KOPT-K1 (cell line): ENCODE results near the gene HADH.

Source experiments
- H3K27ac ChIP-seq: fragments of 200-600 bp; sonication (generic); 2 replicates; pipeline ENCODE4 v1.5.1; 2016; ENCODE audit warnings: antibody characterized with exemption, mild to moderate bottlenecking, low read depth, low read length; ENCODE audit not compliant: poor library complexity, severe bottlenecking
- H3K36me3 ChIP-seq: fragments of 200-600 bp; sonication (generic); 2 replicates; pipeline ENCODE4 v1.5.1; 2017; ENCODE audit warnings: antibody characterized with exemption, mild to moderate bottlenecking, low read length, moderate library complexity; ENCODE audit not compliant: insufficient read depth
- H3K9me3 ChIP-seq: fragments of 200-600 bp; sonication (generic); 2 replicates; pipeline ENCODE4 v1.5.1; 2017; ENCODE audit warnings: antibody characterized with exemption, low read length, mild to moderate bottlenecking; ENCODE audit not compliant: insufficient read depth, poor library complexity, severe bottlenecking

HADH gene

DNA sequence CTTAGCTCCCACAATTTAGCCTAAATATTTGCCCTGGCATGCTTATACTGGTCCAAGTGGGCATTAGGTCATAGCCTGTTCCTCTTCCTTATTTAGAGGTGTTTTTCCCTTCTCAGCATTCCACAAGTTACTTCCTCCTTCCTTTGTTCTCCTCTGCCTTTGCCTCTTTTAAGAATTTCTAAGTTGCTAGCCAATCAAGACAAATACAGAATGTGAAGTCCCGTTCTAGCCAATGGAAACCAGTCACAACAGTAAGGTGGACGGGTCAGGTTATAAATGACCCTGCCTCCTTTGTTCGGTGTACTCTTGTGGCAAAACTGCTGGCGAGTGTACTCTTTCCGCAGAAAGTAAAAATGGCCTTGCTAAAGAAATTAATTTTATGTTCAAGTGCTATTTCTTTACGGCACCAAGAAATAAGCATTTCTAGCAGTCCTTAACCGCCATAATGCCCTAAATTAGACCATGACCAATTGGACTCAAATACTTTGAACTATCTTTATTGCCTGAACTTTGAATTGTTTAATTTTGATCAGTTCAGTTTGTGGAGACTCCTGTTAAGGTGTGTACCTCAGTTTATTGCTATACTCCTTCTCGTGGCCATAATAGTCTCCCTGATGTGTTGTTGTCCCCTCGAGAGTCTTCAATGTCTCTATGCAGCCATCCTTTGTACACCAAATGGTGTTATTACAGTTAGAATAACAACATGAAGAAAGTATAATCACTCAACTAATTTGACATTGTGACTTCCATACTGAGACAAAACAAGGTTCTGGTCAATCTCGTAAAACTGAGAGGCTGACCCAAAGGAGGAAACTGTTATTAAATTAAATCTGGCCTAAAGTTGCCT is 1.6 kb upstream of the HADH start:
- H3K36me3 ChIP-seq, result no peaks in the 10 kb centered on the region; the same call in 1 of the 2 replicates
- no peaks in the 10 kb centered on the region for H3K9me3 ChIP-seq
- H3K27ac ChIP-seq, result no peak overlapping the region

DNA sequence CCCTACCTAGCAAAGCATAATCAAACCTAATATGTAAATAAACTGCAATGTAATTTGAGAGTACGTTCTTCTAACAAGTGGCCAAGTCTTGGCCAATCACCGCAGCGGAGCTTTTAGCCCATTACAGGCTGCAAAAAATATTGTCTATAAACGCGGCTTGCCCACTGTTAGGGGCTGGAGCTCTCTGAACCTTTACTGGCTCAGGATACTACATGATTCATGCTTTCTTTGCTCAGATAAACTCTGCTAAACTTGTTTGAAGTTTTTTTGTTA is 990 bp upstream of the HADH start:
- H3K9me3 ChIP-seq, result no peaks in the 10 kb centered on the region
- H3K36me3 ChIP-seq, result no peaks in the 10 kb centered on the region; the same call in 1 of the 2 replicates
- H3K27ac ChIP-seq, result no peak overlapping the region

DNA sequence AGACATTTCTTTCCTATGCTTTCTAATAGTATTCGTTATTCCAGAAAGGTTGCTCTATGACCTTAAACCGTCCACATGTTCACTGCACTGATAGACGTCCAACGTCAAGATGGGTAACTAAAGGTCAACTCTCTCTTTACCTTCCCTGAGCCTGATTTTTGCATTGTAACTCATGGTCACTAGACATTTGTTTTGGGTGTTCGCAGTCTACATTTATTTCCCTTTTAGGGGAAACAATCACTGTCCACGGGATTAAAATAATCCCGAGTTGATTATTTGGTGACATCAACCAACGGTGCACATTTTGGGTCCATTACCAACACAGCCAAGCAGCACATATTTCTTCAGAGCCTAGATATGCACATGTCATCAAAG is 540 bp upstream of the HADH start:
- Histone ChIP-seq H3K9me3 (no peaks in the 10 kb centered on the region), H3K36me3 (no peaks in the 10 kb centered on the region; the same call in 1 of the 2 replicates), H3K27ac (peak overlapping the region; percentile 85)

DNA sequence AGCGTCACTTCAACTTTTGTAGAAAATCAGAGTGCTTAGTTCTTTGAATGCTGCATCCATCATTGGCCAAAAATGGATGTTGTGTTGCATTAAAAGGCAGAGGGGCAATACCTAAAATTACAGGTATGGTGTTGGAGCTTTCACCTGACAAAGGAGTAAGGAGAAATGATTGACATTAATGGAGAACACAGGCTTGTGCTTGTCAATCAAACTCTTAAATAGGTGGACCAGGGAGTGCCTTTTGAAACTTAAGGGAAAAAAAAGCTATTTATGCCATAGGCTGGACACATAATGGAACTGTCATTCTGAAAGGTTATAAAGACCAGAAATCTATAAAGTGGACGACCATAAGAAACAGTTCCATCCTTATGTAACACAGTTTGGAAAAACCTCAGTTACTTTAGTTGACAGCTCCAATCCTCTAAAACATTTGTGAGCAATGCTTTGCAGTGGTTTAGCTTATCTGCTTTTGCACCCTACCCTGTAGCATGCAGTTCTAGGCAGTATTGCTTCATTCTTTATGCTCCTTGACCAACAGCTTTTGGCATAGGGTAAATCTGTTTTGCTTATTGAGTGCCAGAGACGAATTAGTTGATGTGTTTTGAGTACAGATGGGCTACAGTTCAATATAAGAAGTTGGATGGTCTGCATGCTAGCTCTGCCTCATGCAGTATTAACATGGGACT is 2.4 kb downstream of the HADH start:
- no peaks in the 10 kb centered on the region for H3K9me3 ChIP-seq
- H3K27ac ChIP-seq, result no peak overlapping the region
- H3K36me3 ChIP-seq, result peaks cover 28% of the 10 kb centered on the region

DNA sequence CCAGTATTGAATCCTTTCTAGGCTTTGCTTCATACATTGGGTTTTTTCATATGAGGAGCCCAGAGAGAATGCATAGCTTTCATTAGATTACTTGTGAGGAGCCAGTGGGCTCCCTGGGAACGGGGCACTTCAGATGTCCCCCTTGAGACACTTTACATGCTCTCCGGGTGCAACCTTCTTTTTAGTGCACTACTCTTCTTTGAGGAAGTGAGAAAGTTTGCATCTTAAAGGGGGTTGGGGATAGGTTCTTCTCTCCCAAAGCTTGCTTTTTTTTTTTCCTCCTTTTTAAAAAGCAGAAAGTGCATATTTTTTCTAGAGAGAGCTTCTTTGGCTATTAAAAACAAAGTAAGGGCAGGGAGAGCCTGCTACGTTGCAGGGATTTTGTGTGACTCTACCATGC is 4.3 kb downstream of the HADH start:
- no peak overlapping the region for H3K27ac ChIP-seq
- H3K36me3 ChIP-seq, result peaks cover 46% of the 10 kb centered on the region
- H3K9me3 ChIP-seq, result no peaks in the 10 kb centered on the region

DNA sequence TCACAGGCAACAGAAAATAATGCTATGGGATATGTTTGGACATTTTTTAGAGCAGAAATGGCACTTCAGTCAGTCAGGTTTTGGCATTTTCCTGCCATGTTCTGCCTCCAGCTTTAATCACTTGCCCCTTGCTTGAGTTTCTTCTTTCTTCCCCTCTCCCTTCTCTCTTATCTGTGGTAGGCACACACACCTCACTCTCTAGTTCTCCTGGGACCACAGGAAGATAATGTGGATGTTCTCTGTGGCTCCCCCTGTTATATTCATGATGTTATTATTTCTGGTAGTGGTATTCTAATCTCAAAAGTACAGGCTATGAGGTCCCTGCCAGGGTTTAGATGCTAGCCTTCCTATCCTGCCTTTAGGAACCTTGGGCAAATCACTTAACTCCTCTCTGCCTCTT is 5.2 kb downstream of the HADH start:
- H3K9me3 ChIP-seq, result no peaks in the 10 kb centered on the region
- peaks cover 55% of the 10 kb centered on the region for H3K36me3 ChIP-seq
- H3K27ac ChIP-seq, result no peak overlapping the region

DNA sequence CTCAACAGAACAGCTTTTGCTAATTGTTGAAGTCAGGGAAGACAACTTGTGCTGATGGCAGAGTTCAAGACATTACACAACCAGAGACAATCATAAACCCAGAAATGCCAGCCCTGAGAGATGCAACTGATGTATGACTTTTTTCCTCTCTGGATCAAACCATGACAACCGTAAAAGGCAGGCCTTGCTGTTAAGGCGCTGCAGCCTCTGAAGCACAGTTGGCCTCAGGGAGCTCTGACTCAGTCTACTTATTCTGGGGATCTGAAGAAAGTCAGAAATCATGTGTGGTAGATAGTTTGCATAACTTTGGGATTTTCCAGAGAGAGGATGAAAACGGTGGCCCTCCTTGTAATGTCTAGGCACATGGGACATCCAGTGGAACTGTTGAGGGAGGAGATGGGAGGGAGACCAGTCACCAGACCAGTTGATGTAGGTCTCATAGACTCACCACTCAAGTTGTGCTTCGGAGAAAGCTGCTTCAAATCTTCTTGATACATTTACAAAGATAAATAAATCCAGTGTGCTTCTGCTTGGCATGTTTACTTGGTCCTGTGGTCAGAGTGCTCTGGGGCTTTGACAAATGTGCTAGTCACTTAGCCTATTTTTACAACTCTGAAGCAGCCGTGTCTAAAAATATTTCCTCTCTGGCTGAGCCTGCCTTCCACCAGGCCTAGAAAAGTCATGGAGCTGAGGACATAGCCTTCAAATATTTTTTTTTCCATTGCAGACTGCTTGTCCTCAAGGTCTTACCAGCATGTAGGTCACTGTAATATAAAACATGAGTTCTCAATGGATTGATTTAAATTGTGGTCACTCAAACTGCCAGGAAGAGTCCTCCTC is 7.5 kb downstream of the HADH start:
- no peak overlapping the region for H3K27ac ChIP-seq
- peaks cover 66% of the 10 kb centered on the region for H3K36me3 ChIP-seq
- no peaks in the 10 kb centered on the region for H3K9me3 ChIP-seq

DNA sequence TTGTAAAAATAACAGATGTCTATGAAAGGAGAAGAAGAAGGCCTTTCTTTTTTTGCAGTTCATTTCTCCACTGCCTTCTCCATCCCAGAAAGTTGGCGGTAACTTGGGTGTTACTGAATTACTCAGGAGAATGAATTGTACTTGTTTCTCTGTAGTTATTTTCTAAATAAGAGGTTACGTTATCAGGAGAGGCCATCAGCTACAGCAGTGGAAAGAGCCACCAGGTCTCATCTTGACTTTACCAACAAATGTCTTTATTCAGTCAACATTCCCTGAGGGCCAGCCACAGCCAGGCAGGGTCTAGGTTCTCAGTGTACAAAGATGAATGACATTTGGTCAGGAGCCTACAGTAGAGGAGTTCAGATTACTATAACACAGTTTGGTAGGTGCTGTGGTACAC is 8.1 kb downstream of the HADH start:
- Histone ChIP-seq H3K9me3 (no peaks in the 10 kb centered on the region), H3K27ac (no peak overlapping the region), H3K36me3 (peaks cover 66% of the 10 kb centered on the region)

DNA sequence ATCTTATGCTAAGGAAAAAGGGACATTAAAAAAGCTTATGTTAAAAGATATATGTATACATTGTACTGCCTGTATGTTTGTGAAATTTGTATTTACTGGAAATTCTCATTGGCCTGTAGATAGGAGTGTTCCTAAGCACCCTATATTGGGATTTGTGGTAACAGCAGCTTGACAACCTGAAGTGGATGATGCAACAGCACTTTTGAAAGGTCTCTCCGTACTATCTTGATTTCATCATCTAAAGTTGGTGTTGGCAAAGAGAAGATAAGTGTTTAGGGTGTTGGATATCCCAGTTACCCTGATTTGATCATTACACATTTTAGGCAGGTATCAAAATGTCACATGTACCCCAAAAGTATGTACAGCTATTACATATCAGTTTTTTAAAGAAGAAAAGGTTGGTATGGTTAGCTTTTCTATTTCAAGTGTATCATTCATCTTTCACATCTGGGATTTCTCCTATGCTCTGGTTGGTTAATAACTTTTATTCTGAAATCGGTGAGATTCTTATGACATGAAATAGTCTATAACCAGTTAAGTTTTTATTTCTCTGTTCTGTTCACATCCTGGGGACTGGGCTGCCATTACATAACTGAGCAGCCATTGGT is 10.3 kb downstream of the HADH start:
- Histone ChIP-seq H3K36me3 (peaks cover 59% of the 10 kb centered on the region), H3K27ac (no peak overlapping the region), H3K9me3 (no peaks in the 10 kb centered on the region)

DNA sequence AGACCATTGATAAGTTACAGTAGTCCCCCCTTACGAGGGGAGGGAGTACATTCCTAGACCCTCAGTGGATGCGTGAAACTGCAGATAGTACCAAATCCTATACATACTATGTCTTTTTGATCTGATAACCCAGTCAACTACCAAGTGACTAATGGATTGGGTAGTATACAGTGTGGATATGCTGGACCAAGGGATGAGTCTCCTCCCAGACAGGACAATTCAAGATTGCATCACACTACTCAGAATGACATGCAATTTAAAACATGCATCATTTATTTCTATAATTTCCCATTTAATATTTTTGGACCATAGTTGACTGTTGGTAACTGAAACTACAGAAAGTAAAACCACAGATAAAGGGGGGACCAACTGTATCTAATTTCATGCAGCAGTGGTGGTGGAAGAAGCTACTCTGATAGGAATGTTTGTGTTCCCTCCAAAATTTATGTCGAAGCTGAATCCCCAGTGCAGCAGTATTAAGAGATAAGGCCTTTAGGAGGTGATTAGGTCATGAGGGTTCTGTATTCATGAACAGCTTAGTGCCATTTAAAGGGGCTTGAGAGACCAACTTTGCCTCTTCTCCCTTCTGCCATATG is 11.9 kb downstream of the HADH start:
- peaks cover 43% of the 10 kb centered on the region for H3K36me3 ChIP-seq
- H3K27ac ChIP-seq, result peak overlapping the region; percentile 33
- no peaks in the 10 kb centered on the region for H3K9me3 ChIP-seq

DNA sequence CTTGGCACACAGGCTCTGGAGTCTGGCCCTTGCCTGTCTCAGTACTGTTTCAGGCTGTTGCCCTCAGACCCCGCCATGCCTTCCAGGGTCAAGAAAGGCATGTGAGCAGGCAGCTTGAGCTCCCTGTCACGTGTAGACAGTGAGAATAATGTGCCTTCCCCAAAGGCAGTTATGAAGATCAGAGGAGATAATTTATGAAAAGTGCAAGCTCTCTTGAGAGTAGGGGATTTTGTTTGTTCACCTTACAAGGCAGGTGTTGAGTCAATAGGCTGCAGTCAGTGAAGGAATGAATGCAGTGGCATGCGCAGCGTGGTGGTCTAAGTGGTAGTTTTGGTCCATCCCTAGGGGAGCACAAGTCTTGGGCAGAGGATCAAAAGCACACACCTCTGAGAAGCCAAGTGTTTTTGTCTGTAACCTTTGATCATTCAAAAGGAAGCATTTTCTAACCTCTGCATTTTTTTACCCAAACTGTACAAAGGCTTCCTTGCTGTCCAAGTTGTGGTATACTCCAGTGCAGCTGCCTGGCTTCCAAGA is 14.4 kb downstream of the HADH start:
- Histone ChIP-seq H3K27ac (peak overlapping the region; percentile 65), H3K36me3 (peaks cover 24% of the 10 kb centered on the region), H3K9me3 (no peaks in the 10 kb centered on the region)

DNA sequence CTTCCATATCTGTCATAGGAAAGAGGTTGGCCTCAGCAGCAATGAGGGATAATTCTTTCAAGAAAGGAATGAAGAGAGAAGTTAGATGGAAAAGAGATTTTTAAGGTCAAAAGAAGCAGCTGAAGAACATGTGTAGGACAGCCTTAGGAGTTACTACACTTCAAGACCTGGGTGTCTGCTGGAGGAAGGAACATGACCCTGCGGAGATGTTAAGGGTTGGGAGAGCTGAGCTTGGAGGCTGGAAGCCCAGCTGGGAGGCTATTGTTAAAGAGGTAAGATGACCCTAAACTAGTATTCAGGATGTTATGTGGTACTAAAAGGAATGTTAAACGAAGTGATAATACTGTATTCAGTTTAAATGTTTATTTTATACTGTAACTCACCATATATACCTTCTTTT is 15.0 kb downstream of the HADH start:
- Histone ChIP-seq H3K27ac (peak overlapping the region; percentile 65), H3K36me3 (peaks cover 21% of the 10 kb centered on the region), H3K9me3 (no peaks in the 10 kb centered on the region)

DNA sequence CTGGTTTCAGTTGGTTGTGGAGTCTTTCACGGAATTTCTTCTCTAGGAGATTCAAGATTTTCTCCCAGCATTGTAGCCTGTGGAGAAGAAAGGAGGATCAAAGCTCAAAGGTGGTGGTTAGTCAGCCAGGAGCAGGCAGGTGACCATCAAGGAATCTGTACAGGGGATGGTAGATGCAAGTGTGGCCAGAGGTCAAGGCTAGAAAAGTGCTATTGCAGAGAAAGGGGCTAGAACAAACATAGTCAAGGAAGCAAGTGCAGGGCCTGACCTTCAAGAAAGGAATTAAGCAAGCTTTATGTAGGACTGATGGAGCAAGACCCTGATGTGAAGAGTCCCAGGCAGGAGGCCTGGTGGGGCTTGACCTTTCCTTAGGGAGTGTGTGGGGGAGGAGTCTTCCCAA is 16.1 kb downstream of the HADH start:
- H3K9me3 ChIP-seq, result no peaks in the 10 kb centered on the region
- H3K27ac ChIP-seq, result no peak overlapping the region
- peaks cover 21% of the 10 kb centered on the region for H3K36me3 ChIP-seq

DNA sequence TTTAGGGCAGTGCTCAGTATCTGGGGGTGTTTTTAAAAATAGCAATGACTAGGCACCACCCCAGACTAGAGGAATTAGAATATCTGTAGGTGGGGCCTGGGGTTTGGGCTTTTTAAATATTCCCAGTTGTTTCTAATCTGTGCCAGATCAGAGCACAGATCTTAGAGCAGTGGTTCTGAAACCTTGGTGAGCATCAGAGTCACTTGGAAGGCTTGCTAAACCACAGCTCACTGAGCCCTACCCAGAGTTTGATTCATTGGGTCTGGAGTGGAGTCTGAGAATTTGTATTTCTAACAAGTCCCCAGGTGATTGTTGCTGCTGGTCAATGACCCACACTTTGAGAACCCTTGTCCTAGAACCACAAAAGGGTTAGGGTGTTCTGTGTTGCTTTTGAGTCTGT is 16.7 kb downstream of the HADH start:
- Histone ChIP-seq H3K9me3 (no peaks in the 10 kb centered on the region), H3K36me3 (peaks cover 24% of the 10 kb centered on the region), H3K27ac (no peak overlapping the region)
